Brain pericyte (primary cell): ENCODE results near the gene FGF11.
A peak's percentile ranks its signal among the peaks of the same experiment; 100 is the strongest.

Experiments
- DNase-seq: peaks from one replicate; pipeline ENCODE4 v3.0.0-alpha.2; 2012; ENCODE audit warnings: low read depth, low spot score

FGF11 gene

GRCh38 chr17:7439462-7440112 lies at the start of gene FGF11:
TSS of gene FGF11 (plus strand) at chr17:7439512. CDS start at chr17:7439621, 109 bp downstream.
- no peak for DNase-seq

- no peak for DNase-seq
These were observed 49.1 kb upstream of the FGF11 start for GRCh38 chr17:7389924-7390910.

- no peak for DNase-seq
These were observed 48.0 kb upstream of the FGF11 start for GRCh38 chr17:7391307-7391706.

- no peak for DNase-seq
These were observed 46.4 kb upstream of the FGF11 start for GRCh38 chr17:7392696-7393612.

GRCh38 chr17:7393613-7394451 lies 45.5 kb upstream of the FGF11 start:
- DNase-seq, result no peak

GRCh38 chr17:7394452-7395191 lies 44.7 kb upstream of the FGF11 start, which contains the start of gene PLSCR3:
TSS of gene PLSCR3 (minus strand) at chr17:7394525. CDS start at chr17:7394110, 415 bp downstream.
- peak; percentile 53 for DNase-seq

GRCh38 chr17:7396147-7396546 lies 43.2 kb upstream of the FGF11 start:
- DNase-seq, result no peak

GRCh38 chr17:7398612-7399011 lies 40.7 kb upstream of the FGF11 start:
- no peak for DNase-seq

- DNase-seq, result no peak
These were observed 36.1 kb upstream of the FGF11 start for GRCh38 chr17:7403043-7403726.

- DNase-seq, result no peak
These were observed 35.7 kb upstream of the FGF11 start for GRCh38 chr17:7403727-7403976.

- peak; percentile 98 for DNase-seq
These were observed 35.2 kb upstream of the FGF11 start, which contains the start of gene TMEM256 for GRCh38 chr17:7403977-7404736. TSS of gene TMEM256 (minus strand) at chr17:7404097. CDS start at chr17:7404084, 13 bp downstream.

GRCh38 chr17:7404737-7405349 lies 34.5 kb upstream of the FGF11 start:
- DNase-seq, result no peak

- no peak for DNase-seq
These were observed 33.7 kb upstream of the FGF11 start for GRCh38 chr17:7405350-7406234.

GRCh38 chr17:7406235-7406825 lies 33.0 kb upstream of the FGF11 start:
- no peak for DNase-seq

- no peak for DNase-seq
These were observed 32.2 kb upstream of the FGF11 start for GRCh38 chr17:7407082-7407481.

GRCh38 chr17:7407485-7408251 lies 31.6 kb upstream of the FGF11 start, which contains the start of gene NLGN2:
TSS of gene NLGN2 (plus strand) at chr17:7407845. CDS start at chr17:7408256, 411 bp downstream.
- DNase-seq, result no peak
